A673 (cell line): Measurements from ENCODE around the gene SECISBP2. TPM values are rescaled to one million over a fixed set of nuclear protein-coding genes. Genes with fewer than 3 reads are reported as not detected.

Experiments used
- BruUV-seq: library from RNA; stranded (reverse); fragments of 400-500 nt; replicated peaks from 2 replicates; lab custom pipeline; 2021; lab: Mats Ljungman, UMichigan
- CTCF ChIA-PET: fragments of 300-600 bp; sonication (Branson Sonifier 250); formaldehyde crosslinking; loops from one replicate; lab custom pipeline; 2022; ENCODE audit warnings: antibody characterized with exemption; lab: Charles Lee
- POLR2A ChIA-PET: fragments of 300-600 bp; sonication (Branson Sonifier 250); formaldehyde crosslinking; loops from one replicate; lab custom pipeline; 2022; ENCODE audit warnings: antibody characterized with exemption; ENCODE audit not compliant: low non-redundant PET; lab: Charles Lee
- DNase-seq: peaks from one replicate; pipeline ENCODE4 v3.0.0-alpha.2; 2015; ENCODE audit warnings: low spot score
- H3K27ac ChIP-seq: fragments of 200-600 bp; sonication (generic); 2 replicates; pipeline ENCODE4 v1.5.1; 2016; ENCODE audit warnings: mixed run types, low read depth, mild to moderate bottlenecking, mixed read lengths, antibody characterized with exemption, low read length; ENCODE audit not compliant: poor library complexity, severe bottlenecking
- H3K27me3 ChIP-seq: fragments of 200-600 bp; sonication (generic); replicated peaks from 2 replicates; pipeline ENCODE4 v1.6.1; 2017; ENCODE audit warnings: mixed run types, low read depth, mild to moderate bottlenecking, mixed read lengths, antibody characterized with exemption, low read length; ENCODE audit not compliant: insufficient read depth, poor library complexity
- H3K36me3 ChIP-seq: fragments of 200-600 bp; sonication (generic); 2 replicates; pipeline ENCODE4 v1.6.1; 2016; ENCODE audit warnings: mixed run types, mild to moderate bottlenecking, mixed read lengths, antibody characterized with exemption, low read length; ENCODE audit not compliant: insufficient read depth, poor library complexity, severe bottlenecking
- H3K4me1 ChIP-seq: fragments of 200-600 bp; sonication (generic); 2 replicates; pipeline ENCODE4 v1.6.1; 2017; ENCODE audit warnings: mixed run types, mild to moderate bottlenecking, mixed read lengths, antibody characterized with exemption, low read length; ENCODE audit not compliant: insufficient read depth, poor library complexity, severe bottlenecking
- H3K4me3 ChIP-seq: fragments of 200-600 bp; sonication (generic); 2 replicates; pipeline ENCODE4 v1.5.1; 2016; ENCODE audit warnings: low read depth, mixed run types, mild to moderate bottlenecking, mixed read lengths, low read length; ENCODE audit not compliant: poor library complexity, severe bottlenecking
- H3K9me3 ChIP-seq: fragments of 200-600 bp; sonication (generic); 2 replicates; pipeline ENCODE4 v1.6.1; 2016; ENCODE audit warnings: mixed run types, low read depth, mild to moderate bottlenecking, mixed read lengths, antibody characterized with exemption, low read length; ENCODE audit not compliant: poor library complexity, severe bottlenecking
- CTCF ChIP-seq: fragments of 300-800, 200-600 bp; sonication (generic); conservative IDR thresholded peaks from 2 replicates; pipeline ENCODE4 v1.5.1; 2017; ENCODE audit warnings: low read depth, mild to moderate bottlenecking, antibody characterized with exemption, low read length, moderate library complexity, mixed read lengths
- EZH2 ChIP-seq: fragments of 200-600 bp; sonication (generic); IDR thresholded peaks from 2 replicates; pipeline ENCODE4 v1.6.1; 2017; ENCODE audit warnings: borderline replicate concordance, low read depth, mild to moderate bottlenecking, mixed read lengths, antibody characterized with exemption, low read length; ENCODE audit not compliant: poor library complexity, severe bottlenecking
- intact Hi-C: fragments of 100-400 bp; cut with micrococcal nuclease; formaldehyde crosslinking; loops from one replicate; pipeline ENCODE4 v1.10.0; 2022; ENCODE audit not compliant: unreplicated experiment
- total RNA-seq: library from RNA; stranded (reverse); gene quantifications from 2 replicates; pipeline ENCODE4 v1.2.3, GENCODE V29; 2021

SECISBP2 gene
- total RNA-seq, 1 experiment from 2014 or later: 44.4 TPM

- TF ChIP-seq EZH2: no peak
- no peak for TF ChIP-seq CTCF
- ChIA-PET CTCF (no interaction called here), POLR2A (no interaction called here)
- H3K27ac ChIP-seq: no peak overlapping the region
- intact Hi-C loops: no loop called here
- no peak for DNase-seq
- H3K4me1 ChIP-seq: peaks cover 7% of the 10 kb centered on the region
- H3K4me3 ChIP-seq: no peak overlapping the region
- H3K36me3 ChIP-seq: no peaks in the 10 kb centered on the region
- no peaks in the 10 kb centered on the region for H3K27me3 ChIP-seq
- no TSS peak for BruUV-seq
- H3K9me3 ChIP-seq: no peaks in the 10 kb centered on the region
Observed at GRCh38 chr9:89379031-89379430, 60.7 kb downstream of the SECISBP2 start.

- H3K27me3 ChIP-seq: no peaks in the 10 kb centered on the region
- H3K4me3 ChIP-seq: no peak overlapping the region
- TF ChIP-seq EZH2 (no peak), CTCF (no peak)
- H3K4me1 ChIP-seq: peaks cover 7% of the 10 kb centered on the region
- no TSS peak for BruUV-seq
- no peak overlapping the region for H3K27ac ChIP-seq
- intact Hi-C loops: no loop called here
- H3K36me3 ChIP-seq: no peaks in the 10 kb centered on the region
- ChIA-PET CTCF (no interaction called here), POLR2A (no interaction called here)
- H3K9me3 ChIP-seq: no peaks in the 10 kb centered on the region
- no peak for DNase-seq
Observed at GRCh38 chr9:89379508-89380115, 61.3 kb downstream of the SECISBP2 start.

GRCh38 chr9:89380437-89381307 lies 62.4 kb downstream of the SECISBP2 start:
- POLR2A ChIA-PET: no interaction called here
- DNase-seq: no peak
- no peaks in the 10 kb centered on the region for H3K27me3 ChIP-seq
- intact Hi-C loops: no loop called here
- no peaks in the 10 kb centered on the region for H3K9me3 ChIP-seq
- CTCF ChIA-PET: no interaction called here
- H3K4me1 ChIP-seq: peaks cover 2% of the 10 kb centered on the region
- BruUV-seq: no TSS peak
- no peak overlapping the region for H3K27ac ChIP-seq
- H3K36me3 ChIP-seq: no peaks in the 10 kb centered on the region
- H3K4me3 ChIP-seq: no peak overlapping the region
- TF ChIP-seq CTCF (no peak), EZH2 (no peak)
